Measurements from ENCODE around the gene KLHL40.

DNA sequence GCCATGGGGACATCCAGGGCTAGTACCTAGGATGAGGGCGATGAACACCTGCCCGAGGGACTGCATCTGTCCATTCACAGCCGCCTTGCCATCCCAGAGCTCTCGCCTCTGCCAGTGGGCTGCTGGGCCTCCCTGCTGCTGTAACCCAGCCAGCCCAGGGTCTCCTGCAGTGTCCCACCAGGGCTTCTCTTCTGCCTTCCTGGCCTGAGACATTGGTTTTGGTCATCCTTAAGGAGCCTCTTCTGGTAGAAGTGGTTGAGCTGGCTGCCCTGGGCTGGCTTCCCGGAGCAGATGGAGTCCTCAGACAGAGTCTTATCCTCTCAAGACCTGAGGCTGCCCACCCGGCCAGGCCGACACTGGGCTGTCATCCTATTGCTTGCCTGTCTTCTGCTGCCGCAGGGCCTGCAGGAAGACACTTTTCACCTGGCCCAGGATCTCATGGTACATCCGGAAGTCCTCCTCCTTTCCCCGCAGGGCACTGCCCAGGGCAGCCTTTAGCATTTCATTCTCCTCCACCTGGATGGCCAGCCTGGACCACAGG, 23.3 kb downstream of the KLHL40 start:
- TF ChIP-seq POLR2A (IDR thresholded peaks at IDR 0.05; ENCODE audit: low read length) (no peak), GATA1 (IDR thresholded peaks at IDR 0.05; ENCODE audit: low read depth, low read length) (no peak)

Measured in erythroblast (primary cell).